ENCODE measurements around the gene FTO.

FTO gene

DNA sequence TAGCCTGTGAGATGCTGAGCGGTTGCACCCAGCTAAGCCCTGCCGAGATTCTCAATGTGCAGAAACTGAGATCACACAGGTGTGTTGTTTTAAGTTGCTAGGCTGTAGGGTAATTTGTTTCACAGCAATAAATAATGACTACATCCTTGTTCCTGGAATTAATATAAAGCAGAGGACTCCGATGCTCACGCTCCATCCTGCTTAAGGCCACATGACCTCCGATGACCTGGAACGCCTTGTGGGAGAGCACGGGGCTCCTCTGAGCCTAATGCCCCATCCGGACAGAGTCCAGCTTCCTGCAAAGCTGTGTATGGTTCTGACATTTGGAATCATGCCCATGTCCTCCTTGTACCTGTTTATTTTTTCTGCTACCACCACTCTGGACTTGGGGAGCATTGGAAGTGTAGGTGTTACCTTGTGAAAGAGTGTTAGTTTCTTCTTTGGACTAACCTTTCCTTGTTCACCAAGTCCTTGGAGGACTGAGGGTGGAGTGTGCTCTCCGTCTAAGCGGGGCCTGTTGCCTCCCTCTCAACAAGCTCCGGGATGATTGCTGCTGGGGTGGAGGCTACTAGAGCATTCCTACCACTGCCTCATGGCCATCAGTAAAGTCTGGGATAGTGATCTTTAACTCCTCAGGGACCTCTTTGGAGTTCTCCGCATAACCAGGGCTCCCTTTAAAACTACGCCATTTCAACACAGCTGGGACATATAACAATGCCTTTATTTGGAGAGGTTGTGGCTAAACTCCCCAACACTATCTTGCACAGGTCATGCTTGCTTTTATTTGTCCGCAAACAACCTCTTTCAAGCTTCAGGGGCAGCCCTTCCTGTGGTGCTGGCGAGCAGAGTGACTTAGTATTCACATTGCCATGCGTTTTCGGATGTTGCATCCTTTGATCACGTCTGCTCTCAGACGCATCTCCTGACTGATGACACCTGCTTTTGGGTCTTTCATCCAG, 457.3 kb downstream of the FTO start:
- no peak for DNase-seq (ENCODE audit: low read depth)

DNA sequence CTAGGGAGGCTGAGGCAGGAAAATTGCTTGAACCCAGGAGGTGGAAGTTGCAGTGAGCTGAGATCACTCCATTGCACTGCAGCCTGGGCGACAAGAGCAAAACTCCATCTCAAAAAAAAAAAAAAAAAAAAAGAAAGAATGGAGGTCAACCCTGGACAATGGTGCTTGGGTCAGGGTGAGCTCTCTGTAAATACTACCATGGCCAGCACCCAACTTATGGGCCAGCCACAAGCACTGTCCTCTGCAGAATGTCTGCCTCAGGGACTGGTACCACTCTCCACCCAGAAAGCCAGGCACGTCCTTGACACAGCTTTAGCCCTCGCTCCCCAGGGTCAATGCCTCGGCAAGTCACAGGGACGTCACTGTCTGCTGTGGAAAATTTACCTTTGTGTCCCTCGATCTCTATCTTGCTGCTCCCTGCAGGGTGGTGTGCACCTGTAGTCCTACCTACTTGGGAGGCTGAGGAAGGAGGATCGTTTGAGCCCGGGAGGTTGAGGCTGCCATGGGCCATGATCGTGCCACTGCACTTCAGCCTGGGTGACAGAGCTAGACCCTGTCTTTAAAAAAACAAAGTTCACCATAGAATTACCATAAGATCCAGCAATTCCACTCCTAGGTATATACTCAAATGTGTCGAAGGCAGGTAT, 459.4 kb downstream of the FTO start:
- no peak for DNase-seq (ENCODE audit: low read depth)

DNA sequence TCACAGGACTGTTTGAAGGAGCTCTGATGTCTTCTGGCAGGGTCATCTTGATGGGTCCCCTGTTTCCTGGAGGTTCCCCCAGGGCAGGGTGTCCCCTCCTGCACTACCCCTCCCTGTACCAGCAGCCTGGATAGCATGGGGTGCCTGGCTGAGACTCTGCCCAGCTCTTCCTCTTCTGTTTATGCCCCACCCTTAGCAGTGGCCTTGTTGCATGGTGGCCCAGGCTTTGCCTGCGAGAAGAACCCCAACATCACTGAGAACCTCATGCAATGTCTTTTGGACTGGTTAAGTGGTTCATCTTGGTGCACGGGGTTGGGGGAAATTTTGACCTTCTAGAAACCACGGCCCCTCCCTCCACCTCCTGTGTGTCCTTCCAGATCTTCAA, 460.8 kb downstream of the FTO start:
- no peak for DNase-seq (ENCODE audit: low read depth)

DNA sequence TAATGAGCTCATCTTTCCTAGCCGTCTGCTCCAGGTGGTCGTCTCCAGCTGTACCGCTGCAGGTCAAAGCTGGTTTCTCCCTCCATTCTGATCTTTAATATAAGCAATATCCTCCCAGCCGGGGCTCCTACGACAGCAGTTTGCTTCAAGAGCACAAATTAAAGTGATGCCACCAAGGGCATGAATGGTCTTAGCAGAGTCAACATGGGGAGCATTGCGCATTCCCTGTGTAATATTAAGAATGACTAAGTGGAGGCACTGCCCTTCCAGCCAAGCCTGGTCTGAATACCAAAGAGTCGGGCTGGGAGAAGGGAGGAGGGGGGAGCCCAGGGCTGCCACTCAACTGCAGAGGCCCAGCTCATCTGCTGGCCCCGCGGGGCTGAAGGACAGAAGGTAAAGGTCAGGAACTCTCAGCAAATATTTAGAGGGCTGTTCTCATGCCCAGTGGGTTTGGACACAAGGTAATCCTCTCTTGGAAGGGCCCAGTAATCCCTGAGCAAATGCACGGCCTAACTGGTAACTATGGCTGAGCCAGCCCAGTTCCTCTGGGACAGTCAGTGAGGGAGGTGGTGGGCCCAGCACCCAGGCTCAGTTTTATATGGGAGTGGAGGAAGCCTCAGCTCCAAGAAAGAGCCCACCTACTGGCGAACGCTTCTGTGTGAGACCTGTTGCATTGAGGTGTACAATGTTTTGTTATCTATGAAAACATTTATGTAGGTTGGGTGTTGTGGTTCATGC, 461.4 kb downstream of the FTO start:
- DNase-seq (ENCODE audit: low read depth), result no peak

DNA sequence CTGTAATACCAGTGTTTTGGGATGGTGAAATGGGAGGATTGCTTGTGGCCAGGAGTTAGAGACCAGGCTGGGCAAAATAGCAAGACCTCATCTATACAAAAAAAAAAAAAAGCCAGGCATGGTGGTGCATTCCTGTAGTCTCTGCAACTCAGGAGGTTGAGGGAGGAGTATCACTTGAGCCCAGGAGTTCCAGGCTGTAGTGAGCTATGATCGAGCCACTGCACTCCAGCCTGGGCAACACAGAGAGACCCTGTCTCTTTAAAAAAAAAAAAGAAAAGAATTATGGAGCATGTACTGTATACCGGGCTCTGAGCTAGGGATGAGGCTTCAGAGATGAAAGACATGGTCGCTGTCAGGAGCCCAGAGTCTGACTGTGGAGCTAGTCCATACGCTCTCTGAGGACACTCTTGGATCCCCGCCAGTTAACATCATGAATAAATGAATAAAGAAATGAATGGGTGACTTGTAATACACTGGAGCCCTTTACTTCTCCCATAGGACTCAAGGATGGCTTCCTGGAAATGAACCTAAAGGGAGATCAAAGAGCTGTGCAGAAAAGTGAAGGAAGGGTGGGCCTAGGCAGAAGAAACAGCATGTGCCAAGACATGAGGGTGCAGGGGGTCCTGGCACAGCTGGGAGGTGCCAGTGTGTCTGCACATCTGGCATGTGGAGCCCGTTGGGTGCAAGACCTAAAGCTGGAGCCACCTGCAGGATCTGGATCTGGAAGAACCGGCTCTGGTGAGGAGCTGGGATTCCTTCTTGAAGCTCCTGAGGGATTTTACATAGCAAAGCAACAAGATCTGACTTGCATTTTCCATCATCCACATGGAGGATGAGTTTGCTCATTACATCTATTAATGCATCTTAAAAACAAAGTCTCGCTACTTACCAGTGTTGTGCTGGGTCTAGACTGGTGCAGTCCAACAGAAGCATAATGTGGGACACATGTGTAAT, 462.2 kb downstream of the FTO start:
- DNase-seq (ENCODE audit: low read depth), result no peak

DNA sequence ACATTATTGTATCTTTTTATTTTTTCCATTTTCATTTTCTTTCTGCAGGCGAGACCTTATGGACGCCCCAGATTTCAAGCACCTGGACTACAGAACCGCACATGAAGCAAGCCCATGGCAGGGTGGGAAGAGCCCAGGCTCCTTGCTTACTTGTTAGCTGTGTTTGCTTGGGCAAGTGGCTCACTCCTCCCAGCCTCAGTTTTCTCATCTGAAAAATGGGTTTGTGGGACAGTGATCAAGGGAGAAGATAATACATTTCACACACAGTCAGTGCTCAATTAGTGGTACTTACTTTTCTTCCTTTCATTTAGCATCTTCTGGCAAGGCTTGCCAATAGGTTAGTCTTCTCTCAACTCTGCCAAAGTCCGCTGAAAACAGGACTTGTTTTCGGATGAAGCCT, 465.2 kb downstream of the FTO start:
- DNase-seq (ENCODE audit: low read depth), result no peak

DNA sequence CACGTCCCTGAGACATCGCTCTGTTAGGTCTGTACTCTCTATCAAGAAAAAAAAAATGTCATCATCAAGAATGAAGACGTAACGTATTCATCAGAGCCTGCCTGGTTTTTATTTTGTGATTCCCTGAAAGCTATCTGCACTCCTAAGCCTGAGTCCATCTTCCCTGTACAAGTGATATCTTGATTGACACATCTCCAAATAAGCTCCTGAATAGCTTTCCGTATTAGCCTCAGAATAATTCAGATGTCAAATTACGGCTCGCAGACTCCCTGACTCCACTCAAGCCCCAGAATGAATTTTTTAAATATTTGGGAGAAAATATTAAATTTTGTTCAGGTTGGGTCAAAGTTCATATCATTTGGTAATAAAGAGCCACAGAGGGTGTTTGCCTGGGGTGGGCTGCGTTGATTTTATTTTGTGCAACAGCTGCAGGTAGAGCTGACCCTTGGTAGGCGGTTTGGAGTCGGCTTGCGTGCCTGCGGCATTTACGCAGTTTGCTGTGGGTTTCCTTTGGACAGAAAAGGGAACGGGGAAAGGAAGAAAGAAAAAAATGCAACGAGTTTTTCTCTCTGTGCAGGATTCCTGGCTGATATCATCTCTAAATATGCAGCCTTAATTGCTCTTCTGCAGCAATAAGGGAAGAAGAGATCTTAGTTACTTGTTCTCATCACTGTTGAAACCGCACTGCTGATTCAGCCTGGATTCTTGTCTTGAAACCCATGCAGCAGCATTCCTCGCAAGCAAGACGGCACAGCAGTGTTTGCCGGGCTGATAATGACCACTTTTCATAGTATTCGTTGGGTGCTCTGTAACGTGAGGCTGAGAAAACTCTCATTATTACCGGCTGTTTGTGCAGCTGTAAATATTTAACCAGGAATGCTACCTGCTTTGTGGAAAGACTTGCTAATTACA, 467.9 kb downstream of the FTO start:
- no peak for DNase-seq (ENCODE audit: low read depth)

DNA sequence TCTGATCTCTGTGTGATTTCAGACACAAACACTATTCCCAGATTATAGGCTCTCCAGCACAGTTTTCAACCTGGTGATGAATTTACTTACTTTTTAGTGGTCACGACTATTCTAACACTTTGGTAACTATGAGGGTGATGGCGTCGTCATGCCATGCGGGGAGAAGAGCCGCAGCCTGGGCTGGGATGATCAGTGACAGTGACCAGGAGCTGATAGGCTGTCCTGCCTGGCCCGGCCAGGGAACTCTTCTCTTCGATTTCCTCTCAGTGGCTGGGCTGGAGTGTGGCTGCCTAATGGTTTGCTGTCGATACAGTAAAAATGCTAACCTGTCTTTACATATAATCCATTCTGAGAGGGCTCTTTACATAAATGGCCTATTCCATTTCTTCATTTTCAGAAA, 469.5 kb downstream of the FTO start:
- no peak for DNase-seq (ENCODE audit: low read depth)

DNA sequence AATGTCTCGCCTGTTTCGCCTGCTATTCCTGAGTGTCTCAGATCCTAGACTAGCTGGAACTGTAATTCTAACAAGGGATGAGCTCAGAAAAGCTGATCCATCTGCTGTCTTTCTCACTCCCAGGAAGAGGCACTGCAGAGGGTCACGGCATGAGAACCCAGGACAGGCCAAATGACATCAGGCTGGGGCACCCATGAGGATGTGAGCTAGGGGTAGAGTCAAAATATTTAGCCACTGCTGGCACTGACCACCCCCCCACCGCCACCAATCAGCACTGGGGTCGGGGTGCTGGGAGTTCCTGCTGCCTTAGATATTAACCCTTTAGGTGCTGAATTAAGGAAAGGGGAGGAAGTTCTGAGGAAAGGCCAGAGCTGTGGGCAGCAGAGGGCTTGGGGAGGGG, 470.2 kb downstream of the FTO start:
- DNase-seq (ENCODE audit: low read depth), result no peak

DNA sequence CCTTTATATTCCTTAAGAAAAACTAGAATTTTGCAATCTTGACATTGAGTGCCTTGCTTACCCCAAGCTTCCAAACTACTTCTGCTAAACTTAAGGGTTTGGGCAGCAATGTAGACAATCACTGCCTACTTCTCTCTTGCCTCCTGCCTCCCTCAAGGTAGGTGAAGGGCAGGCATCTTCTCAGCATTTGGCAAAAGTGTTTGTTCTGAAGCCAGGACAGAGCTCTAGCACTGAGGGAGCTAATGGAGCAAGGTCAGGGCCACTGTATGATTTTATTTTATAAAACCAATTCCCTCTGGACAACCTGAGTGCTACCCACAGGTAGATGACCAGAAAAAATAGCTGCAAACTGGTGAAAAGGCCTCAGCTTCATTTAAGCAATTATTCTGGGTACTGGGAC, 470.8 kb downstream of the FTO start:
- DNase-seq (ENCODE audit: low read depth), result no peak

DNA sequence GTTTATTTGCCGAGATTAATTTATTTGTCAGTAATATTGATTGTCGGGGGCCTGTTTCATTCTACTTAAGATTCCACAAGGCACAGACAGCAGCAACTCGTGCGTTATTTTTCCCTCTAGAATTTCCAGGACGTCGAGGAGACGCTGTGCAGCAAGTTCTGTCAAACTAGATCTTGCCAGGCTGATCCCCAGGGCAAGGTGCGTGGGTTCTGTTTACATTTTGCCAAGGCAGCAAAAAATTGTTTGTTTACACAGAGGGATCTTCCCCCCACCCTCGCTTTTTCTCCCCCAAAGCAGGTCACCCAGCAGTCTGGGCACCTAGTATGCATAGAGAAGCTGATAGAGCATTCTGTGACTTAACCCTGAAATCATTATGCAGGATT, 471.2 kb downstream of the FTO start:
- no peak for DNase-seq (ENCODE audit: low read depth)

DNA sequence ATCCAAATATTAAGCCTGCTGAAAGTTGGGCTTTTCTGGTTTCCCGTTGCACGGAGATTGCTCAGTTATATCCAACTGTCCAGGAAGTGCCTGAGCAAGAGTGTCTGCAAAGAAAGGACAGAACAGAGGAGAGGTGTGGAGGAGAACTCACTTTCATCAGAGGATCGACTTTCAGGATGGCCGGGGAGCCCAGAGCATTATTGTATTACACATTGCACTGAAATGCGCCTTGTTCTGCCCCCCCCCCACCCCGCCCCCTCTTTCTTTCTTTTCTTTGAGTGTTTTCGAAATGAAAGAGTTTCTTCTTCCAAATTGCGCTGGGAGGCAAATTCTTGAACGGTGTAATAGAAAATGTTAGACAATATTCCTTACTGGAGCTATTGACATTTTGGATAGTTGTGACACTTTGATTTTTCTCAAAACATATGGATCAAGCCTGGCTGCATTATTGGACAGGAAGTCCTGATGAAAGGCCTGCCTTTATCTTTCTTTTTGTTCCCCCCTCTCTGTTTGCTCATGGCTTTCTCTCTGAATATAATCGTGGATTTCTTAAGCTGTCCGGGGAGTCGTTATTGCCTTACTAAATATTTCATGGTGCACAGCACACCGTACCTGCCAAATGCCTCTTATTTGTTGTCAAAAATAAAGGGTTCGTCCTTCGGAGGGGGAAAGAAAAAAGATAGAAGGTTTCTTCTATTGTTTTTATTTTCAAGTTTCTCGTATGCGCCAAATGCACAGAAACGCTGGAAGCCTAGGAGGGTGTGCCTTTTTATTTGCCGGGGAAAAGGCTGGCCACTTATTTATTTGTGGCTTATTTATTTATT, 471.8 kb downstream of the FTO start:
- no peak for DNase-seq (ENCODE audit: low read depth)

DNA sequence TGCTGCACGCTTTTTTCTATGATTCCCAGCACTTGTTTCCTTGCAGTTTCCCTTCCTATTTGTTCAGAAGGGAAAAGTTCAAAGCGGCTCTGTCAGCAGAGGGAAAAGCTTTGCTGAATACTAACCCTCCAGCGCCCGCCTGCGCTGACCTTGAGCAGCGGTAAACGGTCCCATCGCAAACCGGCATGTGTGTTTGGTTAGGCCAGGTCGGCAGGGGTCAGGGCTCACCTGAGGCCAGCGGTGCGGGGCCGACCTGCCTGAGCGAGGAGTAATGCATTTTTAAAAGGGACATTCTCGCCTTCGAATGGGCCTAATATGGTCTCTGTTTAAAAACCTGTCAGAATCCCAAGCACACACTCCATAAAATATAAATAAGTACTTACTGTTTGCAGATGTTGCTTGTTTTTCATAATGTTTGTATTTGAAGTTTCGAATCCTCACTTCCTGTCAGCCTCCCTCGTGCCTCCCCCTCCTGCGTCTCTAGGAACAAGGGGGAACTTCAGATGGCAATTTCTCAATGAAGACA, 472.5 kb downstream of the FTO start:
- no peak for DNase-seq (ENCODE audit: low read depth)

DNA sequence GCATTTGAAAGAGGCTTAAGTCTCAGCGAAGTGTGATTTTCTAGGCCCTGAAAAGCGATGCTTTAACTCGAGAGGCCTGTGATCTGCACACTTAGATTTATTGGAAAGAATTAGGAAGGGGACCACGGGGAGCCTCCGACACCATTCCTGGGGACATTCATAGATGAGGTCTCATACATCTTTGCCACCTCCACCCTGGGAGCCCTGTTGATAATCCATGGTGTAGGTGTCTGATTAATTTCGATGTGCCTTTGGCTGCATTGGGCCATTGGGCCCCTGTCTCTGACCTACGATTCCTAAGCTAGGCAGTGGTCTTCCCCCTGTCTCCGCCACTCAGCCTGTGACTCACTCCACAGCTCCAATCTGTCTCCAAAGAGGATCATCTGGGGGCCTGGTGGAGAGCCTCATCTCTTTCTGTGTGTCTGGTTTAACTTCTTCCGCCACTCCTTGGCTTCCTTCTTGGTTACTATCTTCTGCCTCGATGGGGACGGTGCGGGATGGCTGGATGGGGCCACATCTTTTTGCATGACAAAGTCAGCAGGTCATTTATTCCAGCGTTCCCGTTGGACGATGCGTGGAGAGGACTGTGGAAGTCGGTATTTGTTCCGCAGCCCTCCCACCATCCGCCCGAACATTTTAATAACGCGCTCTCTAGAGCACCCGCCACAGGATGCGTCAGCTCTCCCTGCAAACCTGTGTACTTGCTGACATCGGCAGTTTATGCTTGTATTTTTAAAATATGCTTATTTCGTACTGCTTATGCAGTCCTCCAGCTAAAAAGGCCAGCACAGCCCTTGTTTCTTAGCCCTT, 473.3 kb downstream of the FTO start:
- DNase-seq (ENCODE audit: low read depth), result no peak

DNA sequence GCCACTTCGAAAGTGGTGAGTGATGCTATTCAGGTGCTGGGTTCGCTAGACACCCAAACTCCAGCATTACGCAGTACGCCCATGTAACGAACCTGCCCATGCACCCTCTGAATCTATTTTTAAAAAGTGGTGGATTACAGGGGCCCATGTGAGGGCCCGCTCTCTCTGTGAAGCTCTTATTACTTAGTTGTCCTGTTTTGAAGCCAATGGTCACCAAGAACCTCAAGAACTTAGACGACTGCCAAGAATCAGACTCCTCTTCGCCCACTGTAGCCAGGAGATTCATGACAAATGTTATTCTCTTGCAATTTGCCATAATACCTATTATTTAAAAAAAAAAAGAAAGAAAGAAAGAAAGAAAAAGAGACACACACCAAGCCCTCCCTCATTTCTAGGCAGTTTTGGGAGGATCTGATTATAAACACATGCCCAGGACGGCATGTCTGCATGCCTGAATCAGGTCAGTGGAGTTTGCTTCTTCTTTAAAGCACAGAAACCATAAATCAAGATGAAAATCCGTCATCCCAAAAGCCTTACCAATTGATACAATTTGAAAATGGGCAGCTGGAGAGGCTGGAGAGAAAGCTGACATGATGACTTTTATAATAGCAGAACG, 474.0 kb downstream of the FTO start:
- no peak for DNase-seq (ENCODE audit: low read depth)

DNA sequence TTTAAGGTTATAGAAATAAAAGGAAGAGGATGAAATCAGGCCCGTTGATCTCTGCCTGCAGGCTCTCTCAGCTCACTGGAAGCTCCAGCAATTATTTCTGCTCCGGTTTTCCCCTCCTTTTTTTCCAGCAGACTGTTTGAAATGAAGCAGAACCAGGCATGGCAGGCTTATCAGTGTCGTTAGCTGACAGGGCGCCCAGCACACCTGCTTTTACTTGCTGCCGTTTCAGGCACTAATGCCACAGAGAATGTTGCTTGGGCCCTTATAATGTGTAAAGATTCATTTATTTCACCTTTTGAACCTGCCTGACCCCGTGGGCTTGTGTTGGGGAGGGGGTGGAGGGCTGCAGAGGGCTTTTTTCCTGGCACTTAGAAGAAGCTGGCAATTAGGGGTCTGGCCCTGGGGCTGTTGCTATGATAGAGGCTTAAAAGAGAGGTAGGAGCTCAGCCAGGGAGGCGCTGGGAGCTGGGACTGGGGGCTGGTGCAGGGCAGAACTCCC, 474.6 kb downstream of the FTO start:
- DNase-seq (ENCODE audit: low read depth), result no peak

DNA sequence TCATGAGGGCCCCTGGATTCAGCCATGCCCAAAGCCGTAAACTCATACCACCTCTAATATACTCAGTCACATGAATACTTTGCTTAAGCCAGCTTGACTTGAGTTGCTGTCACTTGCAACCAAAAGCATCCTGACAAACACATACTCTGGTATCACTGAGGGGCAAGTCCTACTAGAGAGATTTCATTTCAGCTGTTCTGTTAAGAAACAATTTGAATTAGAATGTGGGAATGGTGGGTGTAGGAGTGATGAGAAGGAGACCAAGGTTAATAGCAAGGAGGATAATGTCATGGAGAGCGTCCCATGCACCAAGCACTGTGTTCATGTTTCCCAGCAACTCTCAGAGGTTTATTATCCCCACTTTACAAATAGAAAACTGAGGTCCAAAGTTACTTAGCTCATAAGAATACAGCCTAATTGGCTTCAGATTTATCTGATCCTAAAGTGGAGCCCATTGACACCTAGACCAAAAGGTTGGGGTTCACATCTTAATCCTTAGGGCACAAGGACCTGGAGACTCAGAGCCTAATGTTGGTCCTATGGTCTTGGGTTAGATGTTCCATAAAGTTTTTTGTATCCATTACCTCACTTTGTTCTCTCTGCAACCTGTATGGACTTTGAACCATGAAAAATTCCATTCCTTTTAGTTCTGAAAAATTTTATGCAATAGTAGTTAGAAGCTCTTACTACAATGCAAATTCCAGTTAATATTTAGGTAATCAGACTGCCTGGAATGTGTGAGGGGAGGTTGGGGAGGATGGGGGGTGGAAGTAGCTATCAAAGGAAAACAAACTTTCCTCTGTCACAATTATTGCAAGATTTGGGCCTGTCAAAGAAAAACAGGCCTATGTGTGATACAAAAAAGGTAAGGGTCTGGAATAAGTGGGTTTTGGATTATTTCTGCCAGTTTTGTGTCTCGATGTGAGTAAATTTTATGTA, 476.7 kb downstream of the FTO start:
- no peak for DNase-seq (ENCODE audit: low read depth)
